ENCODE data around the gene PPP1R11. TPM values are rescaled to one million over a fixed set of nuclear protein-coding genes. Genes with fewer than 3 reads are reported as not detected.

Gene PPP1R11
- total and polyA plus RNA-seq, 2 of the 13 experiments (the other 11 are each of a cell fraction or from before 2014, with no cell fraction given), result 32.1 to 58.9 TPM

DNA sequence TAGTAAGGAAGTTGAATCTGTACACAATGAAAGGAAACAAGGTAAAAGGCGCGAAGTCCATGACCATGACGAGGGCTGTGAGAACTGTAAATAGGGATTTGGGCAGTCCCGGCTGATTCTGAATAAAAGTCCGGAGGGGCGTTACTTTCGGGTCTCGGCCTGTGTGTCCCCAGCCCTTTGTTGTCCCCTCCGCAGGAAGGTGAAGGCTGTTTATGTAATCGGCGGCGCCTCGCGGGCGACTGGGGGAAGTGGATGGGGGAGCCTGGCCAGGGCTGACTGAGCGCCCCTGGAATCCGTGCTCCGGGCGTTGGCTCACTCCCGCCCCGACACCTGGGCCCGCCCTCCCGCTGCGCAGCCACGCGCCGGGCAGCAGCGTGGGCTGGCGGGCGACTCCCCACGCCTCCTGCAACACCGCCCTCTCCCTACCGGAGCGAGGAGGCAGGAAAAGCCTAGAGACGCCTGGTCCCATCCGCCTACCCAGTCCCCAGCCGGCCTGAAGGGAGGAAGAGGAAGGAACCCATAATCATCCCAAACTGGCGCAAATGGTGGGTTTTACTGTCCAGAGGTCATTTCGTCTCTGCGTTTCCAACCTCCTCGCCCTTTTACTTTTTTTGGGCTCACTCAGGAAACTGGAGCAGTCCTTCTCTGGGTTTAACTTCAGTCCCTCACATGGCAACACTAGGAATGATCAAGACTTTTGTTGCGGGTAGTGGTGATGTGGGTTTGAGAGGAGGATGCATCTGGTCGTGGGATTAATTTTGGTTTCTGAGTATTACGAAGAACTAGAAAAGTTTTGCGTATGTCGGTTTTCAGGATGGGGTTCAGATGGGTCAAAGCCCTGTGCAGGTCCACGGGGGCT is 33.8 kb downstream of the PPP1R11 start (continued):
- TF ChIP-seq ADNP (CRISPR knock-in tag; IDR thresholded peaks at IDR 0.05) (no peak), FOXA1 (IDR thresholded peaks at IDR 0.05) (0 out of 2 replicates have a peak, but pooled peaks have one; percentile 20), FOXA1 (CRISPR knock-in tag; IDR thresholded peaks at IDR 0.05) (peak; percentile 76; the same call in 1 of the 2 replicates), ZNF788 (CRISPR knock-in tag; IDR thresholded peaks at IDR 0.05; ENCODE audit: borderline replicate concordance) (peak; percentile 94), ZBTB1 (CRISPR knock-in tag; IDR thresholded peaks at IDR 0.05; ENCODE audit: borderline replicate concordance) (no peak), ZFP1 (CRISPR knock-in tag; IDR thresholded peaks at IDR 0.05) (peak; percentile 38; the same call in 1 of the 2 replicates)
- TF ChIP-seq, protein P1, sequence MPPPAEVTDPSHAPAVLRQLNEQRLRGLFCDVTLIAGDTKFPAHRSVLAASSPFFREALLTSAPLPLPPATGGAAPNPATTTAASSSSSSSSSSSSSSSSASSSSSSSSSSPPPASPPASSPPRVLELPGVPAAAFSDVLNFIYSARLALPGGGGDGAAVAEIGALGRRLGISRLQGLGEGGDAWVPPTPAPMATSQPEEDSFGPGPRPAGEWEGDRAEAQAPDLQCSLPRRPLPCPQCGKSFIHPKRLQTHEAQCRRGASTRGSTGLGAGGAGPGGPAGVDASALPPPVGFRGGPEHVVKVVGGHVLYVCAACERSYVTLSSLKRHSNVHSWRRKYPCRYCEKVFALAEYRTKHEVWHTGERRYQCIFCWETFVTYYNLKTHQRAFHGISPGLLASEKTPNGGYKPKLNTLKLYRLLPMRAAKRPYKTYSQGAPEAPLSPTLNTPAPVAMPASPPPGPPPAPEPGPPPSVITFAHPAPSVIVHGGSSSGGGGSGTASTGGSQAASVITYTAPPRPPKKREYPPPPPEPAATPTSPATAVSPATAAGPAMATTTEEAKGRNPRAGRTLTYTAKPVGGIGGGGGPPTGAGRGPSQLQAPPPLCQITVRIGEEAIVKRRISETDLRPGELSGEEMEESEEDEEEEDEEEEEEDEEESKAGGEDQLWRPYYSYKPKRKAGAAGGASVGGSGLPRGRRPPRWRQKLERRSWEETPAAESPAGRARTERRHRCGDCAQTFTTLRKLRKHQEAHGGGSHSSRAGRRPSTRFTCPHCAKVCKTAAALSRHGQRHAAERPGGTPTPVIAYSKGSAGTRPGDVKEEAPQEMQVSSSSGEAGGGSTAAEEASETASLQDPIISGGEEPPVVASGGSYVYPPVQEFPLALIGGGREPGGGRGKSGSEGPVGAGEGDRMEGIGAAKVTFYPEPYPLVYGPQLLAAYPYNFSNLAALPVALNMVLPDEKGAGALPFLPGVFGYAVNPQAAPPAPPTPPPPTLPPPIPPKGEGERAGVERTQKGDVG (CRISPR knock-in tag; IDR thresholded peaks at IDR 0.05; ENCODE audit: borderline replicate concordance), result no peak
- TF ChIP-seq, protein P2, sequence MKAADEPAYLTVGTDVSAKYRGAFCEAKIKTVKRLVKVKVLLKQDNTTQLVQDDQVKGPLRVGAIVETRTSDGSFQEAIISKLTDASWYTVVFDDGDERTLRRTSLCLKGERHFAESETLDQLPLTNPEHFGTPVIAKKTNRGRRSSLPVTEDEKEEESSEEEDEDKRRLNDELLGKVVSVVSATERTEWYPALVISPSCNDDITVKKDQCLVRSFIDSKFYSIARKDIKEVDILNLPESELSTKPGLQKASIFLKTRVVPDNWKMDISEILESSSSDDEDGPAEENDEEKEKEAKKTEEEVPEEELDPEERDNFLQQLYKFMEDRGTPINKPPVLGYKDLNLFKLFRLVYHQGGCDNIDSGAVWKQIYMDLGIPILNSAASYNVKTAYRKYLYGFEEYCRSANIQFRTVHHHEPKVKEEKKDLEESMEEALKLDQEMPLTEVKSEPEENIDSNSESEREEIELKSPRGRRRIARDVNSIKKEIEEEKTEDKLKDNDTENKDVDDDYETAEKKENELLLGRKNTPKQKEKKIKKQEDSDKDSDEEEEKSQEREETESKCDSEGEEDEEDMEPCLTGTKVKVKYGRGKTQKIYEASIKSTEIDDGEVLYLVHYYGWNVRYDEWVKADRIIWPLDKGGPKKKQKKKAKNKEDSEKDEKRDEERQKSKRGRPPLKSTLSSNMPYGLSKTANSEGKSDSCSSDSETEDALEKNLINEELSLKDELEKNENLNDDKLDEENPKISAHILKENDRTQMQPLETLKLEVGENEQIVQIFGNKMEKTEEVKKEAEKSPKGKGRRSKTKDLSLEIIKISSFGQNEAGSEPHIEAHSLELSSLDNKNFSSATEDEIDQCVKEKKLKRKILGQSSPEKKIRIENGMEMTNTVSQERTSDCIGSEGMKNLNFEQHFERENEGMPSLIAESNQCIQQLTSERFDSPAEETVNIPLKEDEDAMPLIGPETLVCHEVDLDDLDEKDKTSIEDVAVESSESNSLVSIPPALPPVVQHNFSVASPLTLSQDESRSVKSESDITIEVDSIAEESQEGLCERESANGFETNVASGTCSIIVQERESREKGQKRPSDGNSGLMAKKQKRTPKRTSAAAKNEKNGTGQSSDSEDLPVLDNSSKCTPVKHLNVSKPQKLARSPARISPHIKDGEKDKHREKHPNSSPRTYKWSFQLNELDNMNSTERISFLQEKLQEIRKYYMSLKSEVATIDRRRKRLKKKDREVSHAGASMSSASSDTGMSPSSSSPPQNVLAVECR (CRISPR knock-in tag; IDR thresholded peaks at IDR 0.05; ENCODE audit: borderline replicate concordance), result peak; percentile 87
- TF ChIP-seq, protein P3, sequence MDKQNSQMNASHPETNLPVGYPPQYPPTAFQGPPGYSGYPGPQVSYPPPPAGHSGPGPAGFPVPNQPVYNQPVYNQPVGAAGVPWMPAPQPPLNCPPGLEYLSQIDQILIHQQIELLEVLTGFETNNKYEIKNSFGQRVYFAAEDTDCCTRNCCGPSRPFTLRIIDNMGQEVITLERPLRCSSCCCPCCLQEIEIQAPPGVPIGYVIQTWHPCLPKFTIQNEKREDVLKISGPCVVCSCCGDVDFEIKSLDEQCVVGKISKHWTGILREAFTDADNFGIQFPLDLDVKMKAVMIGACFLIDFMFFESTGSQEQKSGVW (CRISPR knock-in tag; IDR thresholded peaks at IDR 0.05; ENCODE audit: borderline replicate concordance), result no peak
- TF ChIP-seq, protein P4, sequence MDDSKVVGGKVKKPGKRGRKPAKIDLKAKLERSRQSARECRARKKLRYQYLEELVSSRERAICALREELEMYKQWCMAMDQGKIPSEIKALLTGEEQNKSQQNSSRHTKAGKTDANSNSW (CRISPR knock-in tag; IDR thresholded peaks at IDR 0.05; ENCODE audit: borderline replicate concordance), result no peak
- TF ChIP-seq, protein P5, sequence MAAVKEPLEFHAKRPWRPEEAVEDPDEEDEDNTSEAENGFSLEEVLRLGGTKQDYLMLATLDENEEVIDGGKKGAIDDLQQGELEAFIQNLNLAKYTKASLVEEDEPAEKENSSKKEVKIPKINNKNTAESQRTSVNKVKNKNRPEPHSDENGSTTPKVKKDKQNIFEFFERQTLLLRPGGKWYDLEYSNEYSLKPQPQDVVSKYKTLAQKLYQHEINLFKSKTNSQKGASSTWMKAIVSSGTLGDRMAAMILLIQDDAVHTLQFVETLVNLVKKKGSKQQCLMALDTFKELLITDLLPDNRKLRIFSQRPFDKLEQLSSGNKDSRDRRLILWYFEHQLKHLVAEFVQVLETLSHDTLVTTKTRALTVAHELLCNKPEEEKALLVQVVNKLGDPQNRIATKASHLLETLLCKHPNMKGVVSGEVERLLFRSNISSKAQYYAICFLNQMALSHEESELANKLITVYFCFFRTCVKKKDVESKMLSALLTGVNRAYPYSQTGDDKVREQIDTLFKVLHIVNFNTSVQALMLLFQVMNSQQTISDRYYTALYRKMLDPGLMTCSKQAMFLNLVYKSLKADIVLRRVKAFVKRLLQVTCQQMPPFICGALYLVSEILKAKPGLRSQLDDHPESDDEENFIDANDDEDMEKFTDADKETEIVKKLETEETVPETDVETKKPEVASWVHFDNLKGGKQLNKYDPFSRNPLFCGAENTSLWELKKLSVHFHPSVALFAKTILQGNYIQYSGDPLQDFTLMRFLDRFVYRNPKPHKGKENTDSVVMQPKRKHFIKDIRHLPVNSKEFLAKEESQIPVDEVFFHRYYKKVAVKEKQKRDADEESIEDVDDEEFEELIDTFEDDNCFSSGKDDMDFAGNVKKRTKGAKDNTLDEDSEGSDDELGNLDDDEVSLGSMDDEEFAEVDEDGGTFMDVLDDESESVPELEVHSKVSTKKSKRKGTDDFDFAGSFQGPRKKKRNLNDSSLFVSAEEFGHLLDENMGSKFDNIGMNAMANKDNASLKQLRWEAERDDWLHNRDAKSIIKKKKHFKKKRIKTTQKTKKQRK (IDR thresholded peaks at IDR 0.05; ENCODE audit: low read length), result no peak
